NCI-H1417 treated with DMSO at 0.1 percent for 48 hours (cell line): ENCODE results near the gene ATAD2B.

Experiments
- DNase-seq: peaks from one replicate; lab custom pipeline; 2025; lab: John Stamatoyannopoulos, UW

The ATAD2B gene

DNA sequence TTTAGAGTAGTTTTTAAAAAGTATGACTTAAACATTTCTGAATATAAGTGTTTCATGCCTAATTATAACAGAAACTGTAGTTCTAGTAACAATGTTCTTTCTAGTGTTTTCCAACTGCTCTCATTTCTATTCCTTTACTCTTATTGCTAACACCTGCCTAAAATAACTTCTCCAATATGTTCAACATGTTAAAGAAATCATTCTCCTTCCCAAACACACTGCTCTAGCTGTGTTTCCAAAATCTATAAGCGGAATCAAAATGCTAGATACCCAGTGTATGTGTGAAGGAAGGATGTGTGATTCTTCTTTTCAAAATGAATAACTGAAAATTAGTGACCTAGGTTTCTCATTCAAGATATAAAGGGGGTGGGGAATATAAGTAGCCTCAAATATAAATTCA lies 89.1 kb downstream of the ATAD2B start:
- no peak for DNase-seq

GRCh38 chr2:23836971-23837565 lies 89.9 kb downstream of the ATAD2B start:
- DNase-seq, result no peak

DNA sequence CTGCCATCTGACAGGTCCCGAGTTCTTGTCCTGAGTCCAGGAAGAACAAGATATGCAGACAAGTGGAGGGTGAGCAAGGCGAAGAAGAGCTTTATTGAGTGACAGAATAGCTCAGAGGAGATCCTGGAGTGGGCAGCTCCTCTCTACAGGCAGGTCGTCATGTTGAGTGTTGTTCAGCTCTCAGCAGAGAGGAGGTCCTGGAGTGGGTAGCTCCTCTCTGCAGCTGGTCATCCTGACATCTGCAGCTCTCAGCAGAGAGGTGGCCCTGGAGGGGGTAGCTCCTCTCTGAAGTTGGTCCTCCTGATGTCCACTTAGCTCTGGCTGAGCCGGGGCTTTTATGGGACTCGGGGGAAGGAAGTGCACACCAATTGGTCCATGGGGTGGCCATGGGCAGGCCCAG lies 90.4 kb downstream of the ATAD2B start:
- no peak for DNase-seq

DNA sequence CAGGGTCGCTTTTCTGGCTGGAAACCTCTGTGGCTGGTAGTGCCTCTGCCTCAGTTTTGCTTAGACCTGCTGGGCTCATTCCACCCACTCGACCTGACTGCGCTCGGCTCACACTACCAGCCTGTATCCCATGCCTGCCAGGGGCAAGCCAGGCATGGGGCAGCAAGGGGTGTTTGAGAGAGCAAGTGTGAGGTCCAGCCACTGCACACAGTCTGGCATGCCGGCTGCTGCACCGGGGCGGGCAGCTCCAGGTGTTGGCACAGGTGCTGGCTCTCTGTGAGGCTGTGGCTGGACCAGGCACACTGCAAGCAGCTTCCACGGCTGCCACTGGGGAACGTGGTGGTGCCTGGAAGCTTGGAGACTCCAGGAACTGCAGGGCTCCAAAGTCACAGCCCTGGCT lies 90.9 kb downstream of the ATAD2B start:
- DNase-seq, result no peak

GRCh38 chr2:23835423-23835822 lies 91.5 kb downstream of the ATAD2B start:
- DNase-seq, result no peak

GRCh38 chr2:23828986-23829385 lies 97.9 kb downstream of the ATAD2B start:
- DNase-seq, result no peak

DNA sequence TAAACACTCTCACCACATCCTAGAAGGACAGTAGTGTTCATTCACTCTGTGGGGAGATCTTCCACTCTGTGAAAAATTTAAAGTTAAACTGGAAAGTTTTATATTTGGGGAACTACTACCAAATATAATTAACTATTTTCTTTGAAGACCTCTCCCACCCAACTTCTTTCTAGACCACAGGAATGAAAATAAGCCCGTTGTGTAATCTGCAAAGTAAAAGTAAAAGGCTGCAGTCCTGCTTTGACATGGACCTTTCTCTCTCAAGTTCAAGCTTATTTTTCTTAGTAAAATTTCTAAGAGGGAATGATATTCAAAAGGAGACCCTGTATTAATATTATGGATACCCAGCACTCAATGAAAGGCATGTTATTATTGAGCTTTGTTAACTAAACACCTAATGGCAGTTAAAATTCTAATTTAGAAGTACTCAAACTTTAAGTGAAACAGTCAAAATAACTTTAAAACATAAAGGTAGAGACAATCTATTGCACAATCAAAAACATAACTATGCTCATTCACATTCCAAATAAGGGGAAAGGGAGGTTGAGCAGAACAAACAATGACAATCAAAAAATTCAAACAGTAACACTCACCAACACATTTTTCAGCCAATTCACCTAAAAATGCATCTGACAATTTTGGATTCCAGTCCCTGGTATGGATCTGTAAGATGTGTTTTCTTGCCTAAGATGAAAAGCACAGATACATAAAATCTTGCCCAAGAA lies 98.5 kb downstream of the ATAD2B start:
- DNase-seq, result no peak

DNA sequence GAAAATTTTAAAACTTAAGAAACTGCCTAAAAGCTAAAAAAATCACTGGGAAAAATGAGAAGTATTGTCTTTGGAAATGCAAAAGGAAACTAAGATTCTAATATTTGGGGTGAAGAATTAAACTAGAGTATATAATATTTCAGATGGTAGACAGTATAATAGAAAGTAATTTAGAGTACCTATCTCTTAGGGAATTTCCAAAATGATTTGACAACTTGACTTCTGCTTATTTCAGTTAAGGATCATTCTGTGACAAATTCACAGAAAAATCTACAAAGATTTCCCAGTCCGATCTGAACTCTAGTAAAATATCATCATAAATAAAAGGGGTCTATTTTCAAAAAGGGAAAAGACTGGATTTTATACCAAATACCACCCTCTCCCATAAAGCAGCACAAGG lies 99.6 kb downstream of the ATAD2B start:
- DNase-seq, result no peak

GRCh38 chr2:23826771-23827170 lies 100.2 kb downstream of the ATAD2B start:
- DNase-seq, result no peak

DNA sequence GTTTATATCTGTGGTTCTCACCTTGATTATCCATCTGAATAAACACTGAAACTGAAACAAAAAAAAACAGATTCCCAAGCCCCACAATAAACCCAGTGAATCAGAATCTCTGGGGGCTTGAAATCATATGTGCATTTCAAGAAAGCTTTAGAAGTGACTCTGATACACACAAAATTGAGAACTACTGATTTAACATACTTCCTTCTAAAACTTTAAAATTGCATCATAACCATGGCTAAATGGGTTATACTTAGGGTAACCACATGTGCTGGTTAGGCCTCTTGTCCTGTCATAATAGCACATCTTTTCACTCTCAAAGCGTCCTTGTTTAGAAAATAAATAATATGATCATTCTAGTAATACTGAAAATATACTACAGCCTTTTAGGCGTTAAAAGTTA lies 100.9 kb downstream of the ATAD2B start:
- DNase-seq, result no peak

- DNase-seq, result no peak
Measured at GRCh38 chr2:23824777-23825212, 102.1 kb downstream of the ATAD2B start.

DNA sequence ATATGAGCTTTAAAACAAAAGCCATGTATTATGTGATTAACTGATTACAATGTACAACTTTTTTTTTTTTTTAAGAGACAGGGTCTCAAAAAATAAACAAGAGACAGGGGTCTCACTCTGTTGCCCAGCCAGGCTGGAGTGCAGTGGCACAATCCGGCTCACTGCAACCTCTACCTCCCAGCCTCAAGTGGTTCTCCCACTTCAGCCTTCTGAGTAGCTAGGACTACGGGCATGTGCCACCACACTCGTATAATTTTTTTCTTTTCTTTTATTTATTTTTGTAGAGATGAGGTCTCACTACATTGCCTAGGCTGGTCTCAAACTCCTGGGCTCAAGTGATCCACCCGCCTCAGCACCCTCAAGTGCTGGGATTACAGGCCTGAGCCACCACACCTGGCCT lies 103.1 kb downstream of the ATAD2B start:
- no peak for DNase-seq

- no peak for DNase-seq
Measured at GRCh38 chr2:23814963-23815362, 112.0 kb downstream of the ATAD2B start.

DNA sequence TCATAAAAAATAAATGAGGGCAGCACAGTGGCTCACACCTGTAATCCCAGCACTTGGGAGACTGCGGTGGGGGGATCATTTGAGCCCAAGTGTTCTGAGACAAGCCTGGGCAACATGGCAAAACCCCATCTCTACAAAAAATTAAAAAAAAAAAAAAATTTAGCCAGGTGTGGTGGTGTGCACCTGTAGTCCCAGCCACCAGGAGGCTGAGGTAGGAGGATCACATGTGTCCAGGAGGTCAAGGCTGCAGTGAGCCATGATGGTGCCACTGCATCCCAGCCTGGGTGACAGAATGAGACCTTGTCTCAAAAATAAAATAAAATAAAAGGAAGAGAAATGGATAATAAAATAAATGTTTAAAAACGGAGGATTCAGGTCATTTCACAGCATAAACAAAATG lies 113.5 kb downstream of the ATAD2B start:
- no peak for DNase-seq

DNA sequence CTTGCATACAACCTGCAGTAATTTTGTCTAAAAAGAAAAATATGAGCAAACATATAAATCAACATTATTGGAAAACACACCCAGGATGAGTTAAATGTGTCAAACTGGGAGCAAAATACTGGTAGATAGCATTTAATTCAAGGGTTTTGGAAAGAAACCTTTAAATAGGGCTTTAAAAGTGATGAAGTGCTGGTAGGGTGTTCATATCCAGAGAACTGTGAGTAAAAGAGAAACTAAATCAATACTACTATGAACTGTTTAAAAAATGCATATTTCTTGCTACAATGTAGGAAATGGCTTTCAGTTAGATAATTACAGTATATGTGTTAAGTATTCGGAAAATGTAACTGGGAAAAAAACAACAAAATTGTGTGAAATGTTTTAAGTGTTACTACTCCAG lies 117.8 kb downstream of the ATAD2B start:
- DNase-seq, result no peak

DNA sequence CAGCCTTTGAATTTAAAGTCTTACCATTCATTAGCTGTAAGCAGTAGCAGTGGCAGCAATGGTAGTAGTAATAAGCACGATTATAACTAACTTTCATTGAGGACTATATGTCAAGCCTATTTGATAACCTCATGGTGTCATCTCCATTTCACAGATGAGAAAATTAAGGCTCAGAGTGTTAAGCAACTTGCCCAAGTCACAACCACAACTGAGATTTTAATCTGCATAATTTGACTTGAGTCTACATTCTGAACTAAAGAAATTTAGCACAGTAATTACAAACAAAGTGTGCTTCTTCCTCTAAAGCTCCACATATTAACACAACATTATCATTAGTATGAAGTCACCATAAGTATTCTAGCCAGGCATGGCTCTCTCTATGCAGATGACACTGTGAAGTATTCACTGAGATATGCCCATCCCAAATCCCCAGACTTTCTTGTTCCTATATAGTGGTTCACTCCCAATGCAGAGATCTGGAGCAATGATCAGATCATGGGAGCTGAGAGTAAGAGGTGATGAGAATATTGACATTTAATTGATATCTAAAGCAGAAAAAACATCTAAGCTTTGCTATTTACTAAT lies 120.2 kb downstream of the ATAD2B start:
- no peak for DNase-seq

- no peak for DNase-seq
Measured at GRCh38 chr2:23806201-23806600, 120.7 kb downstream of the ATAD2B start.

DNA sequence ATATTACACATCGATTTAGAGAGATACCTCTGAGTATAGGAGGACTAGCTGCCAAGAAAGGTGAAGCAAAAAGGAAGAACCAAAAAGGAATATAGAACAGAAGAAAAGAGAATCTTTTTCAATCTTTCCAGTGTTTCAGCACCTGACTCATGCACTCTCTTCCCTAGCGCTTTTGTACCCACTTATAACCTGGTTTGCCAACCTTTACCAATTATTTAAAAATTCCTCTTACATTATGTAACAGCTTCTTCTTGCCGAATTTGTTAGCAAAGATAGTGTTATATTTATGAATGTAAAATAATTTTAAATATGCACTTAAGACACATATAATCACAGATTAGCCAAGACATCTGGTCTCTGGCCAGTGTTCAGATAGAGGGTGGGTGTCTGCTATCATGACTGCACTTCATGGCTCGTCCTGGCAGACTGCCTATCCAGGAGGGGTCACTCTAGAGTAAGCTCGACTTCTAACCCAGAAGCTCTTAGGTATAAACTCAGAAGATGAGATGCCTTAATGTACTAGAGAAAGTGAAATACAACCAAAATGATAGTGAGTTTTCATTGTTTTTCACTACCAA lies 122.9 kb downstream of the ATAD2B start:
- no peak for DNase-seq

- no peak for DNase-seq
Measured at GRCh38 chr2:23803264-23803964, 123.5 kb downstream of the ATAD2B start.

DNA sequence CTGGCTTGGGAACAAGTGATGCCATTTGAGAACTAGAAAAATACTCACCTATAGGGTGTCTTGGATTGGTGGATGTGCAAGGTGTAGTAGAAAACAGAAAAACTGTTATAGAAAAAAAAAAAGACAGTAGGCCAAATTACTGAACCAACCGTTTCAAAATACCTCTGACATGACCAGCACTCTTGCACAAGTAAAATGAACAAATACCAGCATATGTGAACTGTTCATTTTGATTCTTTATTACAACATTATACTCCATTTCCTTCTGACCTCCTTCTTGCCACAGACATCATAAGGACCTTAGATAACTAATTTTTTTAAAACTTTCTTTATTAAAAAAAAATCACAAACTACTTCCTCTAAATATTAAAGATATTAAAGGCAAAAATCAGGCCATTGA lies 125.5 kb downstream of the ATAD2B start:
- no peak for DNase-seq

- no peak for DNase-seq
Measured at GRCh38 chr2:23794234-23794633, 132.7 kb downstream of the ATAD2B start.

DNA sequence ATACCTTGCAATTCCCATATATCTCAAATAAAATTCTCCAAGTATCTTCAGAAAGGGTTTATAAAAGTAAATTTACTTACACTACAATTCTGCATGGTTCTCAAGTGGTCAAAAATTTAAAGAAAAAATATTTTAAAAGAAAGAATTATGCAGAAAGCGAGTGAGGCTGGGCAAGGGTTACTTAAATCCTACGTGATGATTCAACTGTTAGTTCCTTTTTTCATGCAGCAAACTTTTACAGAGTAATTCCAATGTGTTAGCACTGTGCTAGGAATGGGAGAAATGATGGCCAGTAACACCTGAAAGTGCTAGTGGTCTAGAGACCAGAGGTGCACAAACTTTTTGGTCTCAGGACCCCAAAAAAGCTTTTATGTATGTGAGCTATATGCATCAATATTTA lies 133.4 kb downstream of the ATAD2B start:
- DNase-seq, result no peak

DNA sequence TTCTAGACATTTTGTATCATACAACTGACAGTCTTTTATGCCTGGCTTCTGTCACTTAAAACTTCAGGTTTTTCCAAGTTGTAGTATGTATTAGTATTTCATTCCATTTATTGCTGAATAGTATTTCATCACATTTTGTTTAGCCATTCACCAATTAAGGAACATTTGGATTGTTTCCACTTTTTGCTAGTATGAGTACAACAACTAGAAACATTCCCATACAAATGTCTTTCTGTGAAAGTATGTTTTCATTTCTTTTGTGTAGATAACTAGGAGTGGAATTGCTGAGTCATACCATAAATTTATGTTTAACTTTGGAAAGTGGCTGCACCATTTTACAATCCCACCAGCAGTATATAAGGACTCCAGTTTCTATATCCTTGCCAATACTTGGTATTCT lies 135.9 kb downstream of the ATAD2B start:
- no peak for DNase-seq
